NCI-H2227 (cell line): Measurements from ENCODE around the gene STRA8.

Experiments
- DNase-seq: peaks from one replicate; lab custom pipeline; 2025; ENCODE audit not compliant: unreplicated experiment; lab: John Stamatoyannopoulos, UW

Gene STRA8

DNA sequence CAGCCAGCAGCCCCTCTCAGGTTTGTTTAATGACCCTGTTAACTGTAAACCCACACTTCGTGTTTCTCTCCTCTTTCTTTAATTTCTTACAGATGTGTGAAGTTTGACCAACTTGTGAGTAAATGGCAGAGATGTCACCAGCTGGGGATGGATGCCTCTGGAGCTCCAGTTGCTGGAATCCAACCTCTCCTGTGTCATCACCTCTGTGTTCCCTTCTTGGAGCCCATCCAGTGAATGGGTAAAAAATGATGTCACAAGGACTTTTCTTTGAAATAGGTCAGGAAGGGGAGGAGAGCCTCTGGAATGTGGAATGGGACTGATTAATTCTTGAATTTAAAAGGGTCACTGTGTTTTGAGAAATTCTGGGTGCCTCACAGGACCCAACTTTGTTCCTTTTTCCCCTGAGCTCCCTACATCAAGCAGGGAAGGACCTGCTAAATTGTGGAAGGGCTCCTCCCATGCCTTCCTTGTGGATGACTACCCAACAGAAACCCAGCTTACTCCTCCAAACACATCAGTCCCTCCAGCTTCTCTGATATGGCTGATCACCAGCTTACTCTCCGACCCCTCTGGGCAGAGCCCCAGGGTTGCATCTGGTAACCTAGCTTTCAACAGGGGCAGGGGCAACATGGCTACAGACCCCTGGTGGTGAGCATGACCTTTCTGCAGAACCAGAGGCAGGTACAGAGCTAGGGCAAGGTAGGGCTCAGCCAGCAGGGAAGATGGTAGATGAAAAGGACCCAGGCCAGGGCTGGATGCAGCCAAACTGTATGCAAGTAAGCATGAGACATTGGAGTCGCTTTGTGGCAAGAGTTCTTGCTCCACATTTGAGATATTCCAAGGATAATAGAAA lies 67.5 kb downstream of the STRA8 start:
- DNase-seq = no peak
